Panc1 (cell line): ENCODE measurements around the gene MSANTD3. TPM values are rescaled to one million over a fixed set of nuclear protein-coding genes. Genes with fewer than 3 reads are reported as not detected.

Source experiments
- ATAC-seq: fragments of 200-7000 bp; cut with Tn5 transposase; 2 replicates; pipeline ENCODE4 v1.9.1; 2020; ENCODE audit warnings: mild to moderate bottlenecking, moderate library complexity
- BruUV-seq: library from RNA; stranded (reverse); fragments of 400-500 nt; replicated peaks from 2 replicates; lab custom pipeline; 2021; lab: Mats Ljungman, UMichigan
- CTCF ChIA-PET: fragments of 300-600 bp; sonication (Branson Sonifier 250); formaldehyde crosslinking; loops from one replicate; lab custom pipeline; 2022; ENCODE audit warnings: antibody characterized with exemption; lab: Charles Lee
- POLR2A ChIA-PET: fragments of 300-600 bp; sonication (Branson Sonifier 250); formaldehyde crosslinking; loops from one replicate; lab custom pipeline; 2022; ENCODE audit warnings: antibody characterized with exemption; lab: Charles Lee
- DNase-seq: peaks from one replicate; pipeline ENCODE4 v3.0.0-alpha.2; 2010; ENCODE audit warnings: low read depth, low spot score
- H3K27ac ChIP-seq: 2 replicates; pipeline ENCODE4 v1.5.1; 2011; ENCODE audit warnings: mild to moderate bottlenecking, low read length, inconsistent platforms
- H3K27me3 ChIP-seq: fragments of 200-500 bp; sonication (Bioruptor generic); 2 replicates; pipeline ENCODE4 v1.6.0; 2014; ENCODE audit warnings: low read length, inconsistent platforms; ENCODE audit not compliant: control insufficient read depth, insufficient read depth
- H3K36me3 ChIP-seq: fragments of 200-500 bp; sonication (Bioruptor generic); 2 replicates; pipeline ENCODE4 v1.5.1; 2014; ENCODE audit warnings: inconsistent platforms, mild to moderate bottlenecking, low read length, moderate library complexity; ENCODE audit not compliant: control insufficient read depth, insufficient read depth
- H3K4me1 ChIP-seq: 2 replicates; pipeline ENCODE4 v1.5.1; 2011; ENCODE audit warnings: inconsistent platforms, mild to moderate bottlenecking, low read length, moderate library complexity; ENCODE audit not compliant: control insufficient read depth, insufficient read depth
- H3K4me3 ChIP-seq, 2 experiments: 2 replicates each; pipeline ENCODE4 v1.5.1; 2011 to 2012; ENCODE audit warnings: low read depth in 2 of 2, low read length in 2 of 2, mild to moderate bottlenecking in 2 of 2, inconsistent platforms in 1 of 2, moderate library complexity in 1 of 2
- H3K9me3 ChIP-seq: fragments of 200-500 bp; sonication (Bioruptor generic); 2 replicates; pipeline ENCODE4 v1.5.1; 2014; ENCODE audit warnings: low read depth, mild to moderate bottlenecking, inconsistent platforms, low read length, moderate library complexity; ENCODE audit not compliant: control insufficient read depth, insufficient read depth
- CTCF ChIP-seq: fragments of 450-650 bp; IDR thresholded peaks from 2 replicates; pipeline ENCODE4 v1.5.1; 2017; ENCODE audit warnings: mild to moderate bottlenecking
- POLR2AphosphoS5 ChIP-seq: IDR thresholded peaks from 2 replicates; pipeline ENCODE4 v1.6.1; 2012; ENCODE audit warnings: mild to moderate bottlenecking, low read depth, low read length, moderate library complexity
- REST ChIP-seq, 2 experiments: IDR thresholded peaks; 2 replicates each; pipeline ENCODE4 v1.6.1; 2011 to 2012; ENCODE audit warnings: low read depth in 2 of 2, control low read depth in 1 of 2, low read length in 1 of 2, mild to moderate bottlenecking in 1 of 2, moderate library complexity in 1 of 2; ENCODE audit not compliant: insufficient read depth in 1 of 2
- SIN3A ChIP-seq: IDR thresholded peaks from 2 replicates; pipeline ENCODE4 v1.6.1; 2012; ENCODE audit warnings: low read depth, mild to moderate bottlenecking, low read length, moderate library complexity, borderline replicate concordance; ENCODE audit not compliant: insufficient read depth
- TCF7L2 ChIP-seq: IDR thresholded peaks from 2 replicates; pipeline ENCODE4 v1.6.1; 2011; ENCODE audit warnings: mild to moderate bottlenecking, low read depth, low read length, inconsistent platforms
- in situ Hi-C: cut with HindIII; loops from 2 replicates; pipeline ENCODE4 v1.10.0; 2016; ENCODE audit warnings: low sequenced_read_pairs, low pct_unique_long_range_greater_than_20kb
- intact Hi-C: fragments of 100-400 bp; cut with micrococcal nuclease; formaldehyde crosslinking; loops from one replicate; pipeline ENCODE4 v1.10.0; 2022; ENCODE audit not compliant: unreplicated experiment
- total RNA-seq: library from RNA; stranded (reverse); gene quantifications from one replicate; pipeline ENCODE4 v1.2.1, GENCODE V29; 2021; ENCODE audit not compliant: unreplicated experiment

Gene MSANTD3
- total RNA-seq, 1 experiment from 2014 or later = 58.7 TPM

DNA sequence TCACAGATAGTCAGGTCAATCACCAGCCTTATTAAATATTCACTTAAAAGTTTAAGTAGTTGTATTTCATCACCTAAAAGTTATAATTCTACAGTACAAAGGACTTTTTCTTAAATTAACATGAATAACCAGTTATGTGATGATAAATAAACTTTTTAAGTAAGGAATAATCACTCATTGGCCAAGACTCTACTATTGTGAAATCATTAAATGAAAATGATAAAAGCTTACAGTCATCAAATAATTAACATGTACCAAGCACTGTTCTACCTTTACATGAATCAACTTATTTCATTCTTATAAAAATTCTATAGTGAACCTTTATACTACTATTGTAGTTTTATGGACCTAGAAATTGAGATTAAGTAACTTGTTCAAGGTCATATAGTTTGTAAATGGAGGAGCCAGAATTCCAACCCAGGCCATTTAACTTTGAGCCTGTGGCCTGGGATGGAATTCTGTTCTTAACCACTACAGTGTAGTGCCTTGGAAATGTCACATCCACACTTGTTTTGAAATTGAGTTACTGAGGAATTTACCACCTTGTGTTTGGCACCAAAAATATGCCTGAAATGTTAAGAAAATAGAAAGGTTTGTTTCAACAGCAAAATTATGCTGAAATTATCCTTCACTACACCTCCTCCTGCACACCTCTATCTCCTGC is 32.8 kb upstream of the MSANTD3 start:
- BruUV-seq = no TSS peak
- CTCF ChIA-PET = no interaction called here
- no peaks in the 10 kb centered on the region for H3K27me3 ChIP-seq
- no peaks in the 10 kb centered on the region for H3K4me1 ChIP-seq
- no peak overlapping the region for H3K4me3 ChIP-seq
- TF ChIP-seq SIN3A (no peak), REST (IDR thresholded peaks at IDR 0.05; ENCODE audit: insufficient read depth in 1 of 2, low read depth in 2 of 2, low read length in 1 of 2) (no peak), TCF7L2 (no peak), CTCF (no peak), POLR2AphosphoS5 (no peak)
- intact Hi-C loops (no loop called here), in situ Hi-C loops (no loop called here)
- POLR2A ChIA-PET = no interaction called here
- H3K36me3 ChIP-seq = no peaks in the 10 kb centered on the region
- ATAC-seq (no peak), DNase-seq (no peak)
- H3K9me3 ChIP-seq = no peaks in the 10 kb centered on the region
- no peak overlapping the region for H3K27ac ChIP-seq

DNA sequence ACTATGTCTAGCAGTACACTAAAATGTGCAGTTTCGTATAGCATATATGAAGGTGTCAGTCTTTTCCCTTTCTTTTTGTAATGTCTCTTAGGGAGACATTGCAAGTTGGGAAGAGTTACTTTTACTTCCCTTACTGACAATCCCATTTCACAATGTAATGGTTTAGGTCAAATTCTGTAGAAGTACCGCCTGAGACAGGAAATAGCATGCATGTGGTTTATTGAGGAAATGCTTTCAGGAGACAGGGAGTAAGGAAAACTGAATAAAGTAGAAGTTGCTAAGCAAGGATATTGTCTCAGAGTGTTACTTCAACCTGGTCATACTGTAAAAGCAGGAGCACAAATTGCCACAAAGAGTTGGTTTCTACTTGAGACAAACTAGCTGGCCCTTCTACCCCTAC is 32.1 kb upstream of the MSANTD3 start:
- ChIA-PET POLR2A (no interaction called here), CTCF (no interaction called here)
- H3K27me3 ChIP-seq = no peaks in the 10 kb centered on the region
- no peaks in the 10 kb centered on the region for H3K36me3 ChIP-seq
- H3K4me1 ChIP-seq = no peaks in the 10 kb centered on the region
- no peak overlapping the region for H3K27ac ChIP-seq
- H3K9me3 ChIP-seq = no peaks in the 10 kb centered on the region
- H3K4me3 ChIP-seq = no peak overlapping the region
- intact Hi-C loops = no loop called here
- TF ChIP-seq SIN3A = no peak
- no peak for TF ChIP-seq TCF7L2
- no peak for TF ChIP-seq REST (IDR thresholded peaks at IDR 0.05; ENCODE audit: insufficient read depth in 1 of 2, low read depth in 2 of 2, low read length in 1 of 2)
- no peak for TF ChIP-seq CTCF
- no peak for TF ChIP-seq POLR2AphosphoS5
- in situ Hi-C loops = no loop called here
- ATAC-seq (no peak), DNase-seq (no peak)
- BruUV-seq = no TSS peak
